CD4-positive, alpha-beta memory T cell (primary cell): Measurements from ENCODE around the gene MFSD1. TPM values are rescaled to one million over a fixed set of nuclear protein-coding genes. Genes with fewer than 3 reads are reported as not detected.

Experiments
- CTCF ChIA-PET: fragments of 350-600 bp; sonication (Branson Sonifier 250); formaldehyde crosslinking; loops from one replicate; lab custom pipeline; 2021; ENCODE audit warnings: inconsistent platforms; ENCODE audit not compliant: partially characterized antibody; lab: Charles Lee
- POLR2A ChIA-PET: fragments of 350-600 bp; sonication (Branson Sonifier 250); formaldehyde crosslinking; loops from one replicate; lab custom pipeline; 2021; ENCODE audit not compliant: partially characterized antibody; lab: Charles Lee
- DNase-seq, 5 donors: peaks; one replicate each; pipeline versions ENCODE4 v3.0.0 to v3.0.0-alpha.2; 2020 to 2022; ENCODE audit warnings: mixed read lengths in 1 of 5
- H3K27ac ChIP-seq: one replicate; pipeline ENCODE4 v1.7.0; 2013; ENCODE audit warnings: low read depth, low read length
- H3K27me3 ChIP-seq: 2 replicates; pipeline ENCODE4 v1.7.0; 2013; ENCODE audit warnings: mild to moderate bottlenecking, low read length, moderate library complexity; ENCODE audit not compliant: insufficient read depth
- H3K36me3 ChIP-seq: 2 replicates; pipeline ENCODE4 v1.7.0; 2013; ENCODE audit warnings: mild to moderate bottlenecking, low read length, moderate library complexity; ENCODE audit not compliant: insufficient read depth
- H3K4me1 ChIP-seq: 2 replicates; pipeline ENCODE4 v1.7.0; 2013; ENCODE audit warnings: mild to moderate bottlenecking, low read length, moderate library complexity; ENCODE audit not compliant: insufficient read depth
- H3K4me3 ChIP-seq, 2 donors: one replicate each; pipeline ENCODE4 v1.7.0; 2013; ENCODE audit warnings: low read length in 2 of 2, mild to moderate bottlenecking in 1 of 2
- H3K9me3 ChIP-seq, 2 donors: one replicate each; pipeline ENCODE4 v1.7.0; 2013; ENCODE audit warnings: low read length in 2 of 2, control low read depth in 1 of 2; ENCODE audit not compliant: control insufficient read depth in 1 of 2
- H3K27ac Mint-ChIP-seq, 7 donors: one replicate each; pipeline ENCODE4 v1.8.0; 2020 to 2021; ENCODE audit warnings: mixed read lengths in 7 of 7, mild to moderate bottlenecking in 6 of 7, inconsistent platforms in 3 of 7, moderate library complexity in 3 of 7
- H3K27me3 Mint-ChIP-seq, 2 donors: one replicate each; pipeline ENCODE4 v1.8.0; 2020 to 2021; ENCODE audit warnings: mixed read lengths in 2 of 2
- H3K36me3 Mint-ChIP-seq, 2 donors: one replicate each; pipeline ENCODE4 v1.8.0; 2020 to 2021; ENCODE audit warnings: mixed read lengths in 2 of 2, inconsistent platforms in 1 of 2, mild to moderate bottlenecking in 1 of 2
- H3K4me1 Mint-ChIP-seq, 4 donors: one replicate each; pipeline ENCODE4 v1.8.0; 2020 to 2021; ENCODE audit warnings: mixed read lengths in 4 of 4, mild to moderate bottlenecking in 1 of 4
- H3K4me3 Mint-ChIP-seq, 8 donors: one replicate each; pipeline ENCODE4 v1.8.0; 2020 to 2021; ENCODE audit warnings: mixed read lengths in 8 of 8, mild to moderate bottlenecking in 7 of 8, moderate library complexity in 6 of 8, inconsistent platforms in 3 of 8
- H3K9me3 Mint-ChIP-seq, 8 donors: one replicate each; pipeline ENCODE4 v1.8.0; 2020 to 2021; ENCODE audit warnings: mixed read lengths in 8 of 8, mild to moderate bottlenecking in 5 of 8, inconsistent platforms in 3 of 8, moderate library complexity in 1 of 8
- intact Hi-C: fragments of 100-400 bp; cut with micrococcal nuclease; formaldehyde crosslinking; loops from one replicate; pipeline ENCODE4 v1.15.1; 2023
- polyA plus RNA-seq, 2 donors: library from polyadenylated mRNA; unstranded; fragments of 300-500 nt; fragmentation: Illumina TruSeq; gene quantifications; one replicate each; pipeline ENCODE4 v1.2.3, GENCODE V29; 2021
- total RNA-seq, 2 experiments: library from RNA; stranded (reverse); gene quantifications; one replicate each; pipeline ENCODE4 v1.2.3, GENCODE V29; 2021

MFSD1 gene
- total and polyA plus RNA-seq, 4 experiments from 2014 or later: 31.7 to 75.0 (median 42.6) TPM

DNA sequence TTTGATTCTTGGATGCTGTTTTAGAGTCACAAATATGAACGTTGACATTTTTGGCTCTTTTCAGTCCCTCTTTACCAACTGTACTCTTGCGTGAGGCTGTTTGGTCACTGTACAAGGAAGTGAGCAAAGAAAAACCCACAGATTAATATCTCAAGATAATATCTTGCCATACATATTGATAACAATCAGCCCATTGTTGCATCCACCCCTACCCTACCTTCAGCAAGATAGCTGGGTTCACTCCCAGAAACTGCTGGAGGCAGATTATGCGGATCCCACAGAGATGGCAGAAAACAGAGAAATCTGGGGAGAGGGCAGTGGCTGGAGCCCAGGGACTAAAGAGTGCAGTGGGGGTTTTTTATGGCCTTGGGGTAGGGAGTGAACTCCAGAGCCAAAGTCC is 29.9 kb upstream of the MFSD1 start:
- intact Hi-C loops: no loop called here
- H3K27ac ChIP-seq: no peak overlapping the region
- POLR2A ChIA-PET: no interaction called here
- DNase-seq: no peak
- no peaks in the 10 kb centered on the region for H3K27me3 ChIP-seq
- no peaks in the 10 kb centered on the region for H3K9me3 ChIP-seq
- CTCF ChIA-PET: interaction anchor here (1.1 to 1.2 kb wide), 2 partner anchors 8 to 44 kb away, joined by 4 to 5 read pairs; no protein-coding TSS in a partner anchor
- H3K4me1 ChIP-seq: no peaks in the 10 kb centered on the region
- Mint-ChIP-seq H3K36me3 (peaks cover 0 to 6% of the 10 kb centered on the region in 2 donors), H3K9me3 (no peaks in the 10 kb centered on the region), H3K4me3 (no peak overlapping the region), H3K27me3 (no peaks in the 10 kb centered on the region), H3K27ac (peak overlapping the region in 1 of 7 donors; percentile 40), H3K4me1 (peaks cover 0 to 6% (median 5%) of the 10 kb centered on the region in 4 donors)
- no peak overlapping the region for H3K4me3 ChIP-seq
- H3K36me3 ChIP-seq: no peaks in the 10 kb centered on the region

DNA sequence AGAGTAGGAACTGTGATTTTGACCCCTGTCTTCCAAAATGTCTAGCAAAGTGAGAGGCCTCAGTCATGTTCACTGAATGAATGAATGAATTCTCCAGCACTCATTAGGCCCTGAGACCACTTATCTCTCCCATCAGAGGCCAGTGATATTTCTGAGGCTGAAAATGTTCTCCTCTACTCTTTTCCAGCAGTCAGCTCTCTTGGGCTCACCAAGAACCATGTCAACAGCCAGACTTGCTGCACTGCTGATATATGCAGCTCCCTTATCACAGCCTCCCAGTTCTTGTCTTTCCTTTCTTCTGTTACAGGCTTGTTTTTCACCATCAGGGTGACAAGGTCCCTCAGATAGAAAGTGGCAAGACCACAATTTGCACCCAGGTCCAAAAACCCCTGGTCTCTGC is 28.7 kb upstream of the MFSD1 start:
- Histone ChIP-seq H3K27ac (no peak overlapping the region), H3K9me3 (no peaks in the 10 kb centered on the region), H3K27me3 (no peaks in the 10 kb centered on the region), H3K4me3 (no peak overlapping the region), H3K4me1 (no peaks in the 10 kb centered on the region), H3K36me3 (no peaks in the 10 kb centered on the region)
- DNase-seq: no peak
- H3K36me3 Mint-ChIP-seq: peaks cover 0 to 6% of the 10 kb centered on the region in 2 donors
- H3K9me3 Mint-ChIP-seq: no peaks in the 10 kb centered on the region
- intact Hi-C loops: no loop called here
- ChIA-PET POLR2A (no interaction called here), CTCF (interaction anchor here (1.6 kb wide), 1 partner anchor 18 kb away, joined by 4 read pairs; no protein-coding TSS in a partner anchor)
- peaks cover 0 to 6% (median 5%) of the 10 kb centered on the region in 4 donors for H3K4me1 Mint-ChIP-seq
- no peak overlapping the region for H3K27ac Mint-ChIP-seq
- H3K27me3 Mint-ChIP-seq: no peaks in the 10 kb centered on the region
- H3K4me3 Mint-ChIP-seq: no peak overlapping the region

DNA sequence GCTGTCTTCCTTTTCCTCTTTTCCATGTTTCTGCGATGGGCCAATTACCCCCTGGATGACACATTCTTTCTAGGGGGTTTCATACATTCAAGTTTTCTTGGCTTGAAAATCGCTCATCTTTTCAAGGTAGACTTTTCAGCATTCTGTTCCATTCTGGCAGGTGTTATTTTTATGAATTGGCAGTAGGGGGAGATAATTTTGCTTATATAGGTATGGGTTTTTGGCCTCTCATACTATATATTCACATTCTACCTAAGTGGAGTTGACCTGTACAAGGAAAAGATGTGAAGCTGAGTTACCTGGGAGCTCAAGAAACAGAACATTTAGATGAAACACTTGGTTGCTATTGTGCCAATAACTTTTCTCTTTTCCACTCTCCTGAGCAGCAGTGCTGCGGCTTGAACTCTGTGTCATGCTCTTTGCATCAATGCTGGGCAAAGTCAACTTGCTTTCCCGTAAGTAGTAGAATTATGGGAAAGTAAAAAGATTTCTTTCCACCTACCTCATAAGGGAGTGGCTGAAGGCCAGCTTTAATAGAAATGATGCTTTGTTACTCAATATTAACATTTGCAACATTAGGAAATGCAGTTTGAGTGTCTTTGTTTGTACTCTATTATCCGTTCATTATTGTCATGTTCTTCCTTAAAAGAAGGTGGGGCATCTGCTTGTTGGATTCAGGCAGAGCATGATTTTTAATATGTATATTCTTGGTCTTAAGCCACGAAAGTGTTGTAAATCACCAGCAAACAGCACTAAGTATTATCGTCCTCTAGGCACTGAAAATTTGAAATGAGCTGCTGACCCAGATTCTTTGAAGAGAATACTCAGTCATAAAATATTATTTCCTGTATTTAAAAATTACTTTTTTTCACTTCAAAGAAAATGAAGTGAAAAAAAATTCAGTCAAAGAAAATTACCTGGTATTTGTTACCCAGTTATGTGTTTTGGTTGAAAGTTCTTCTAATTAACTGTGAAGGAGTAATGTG is 27.7 kb upstream of the MFSD1 start:
- H3K4me3 Mint-ChIP-seq: no peak overlapping the region
- H3K36me3 Mint-ChIP-seq: peaks cover 0 to 6% of the 10 kb centered on the region in 2 donors
- no peaks in the 10 kb centered on the region for H3K9me3 ChIP-seq
- H3K36me3 ChIP-seq: no peaks in the 10 kb centered on the region
- no peaks in the 10 kb centered on the region for H3K27me3 Mint-ChIP-seq
- intact Hi-C loops: no loop called here
- H3K27ac ChIP-seq: no peak overlapping the region
- H3K27me3 ChIP-seq: no peaks in the 10 kb centered on the region
- ChIA-PET CTCF (interaction anchor here (1.6 kb wide), 1 partner anchor 17 kb away, joined by 4 read pairs; no protein-coding TSS in a partner anchor), POLR2A (no interaction called here)
- no peak for DNase-seq
- no peak overlapping the region for H3K4me3 ChIP-seq
- H3K4me1 ChIP-seq: no peaks in the 10 kb centered on the region
- H3K27ac Mint-ChIP-seq: no peak overlapping the region
- peaks cover 0 to 6% (median 5%) of the 10 kb centered on the region in 4 donors for H3K4me1 Mint-ChIP-seq
- H3K9me3 Mint-ChIP-seq: no peaks in the 10 kb centered on the region

DNA sequence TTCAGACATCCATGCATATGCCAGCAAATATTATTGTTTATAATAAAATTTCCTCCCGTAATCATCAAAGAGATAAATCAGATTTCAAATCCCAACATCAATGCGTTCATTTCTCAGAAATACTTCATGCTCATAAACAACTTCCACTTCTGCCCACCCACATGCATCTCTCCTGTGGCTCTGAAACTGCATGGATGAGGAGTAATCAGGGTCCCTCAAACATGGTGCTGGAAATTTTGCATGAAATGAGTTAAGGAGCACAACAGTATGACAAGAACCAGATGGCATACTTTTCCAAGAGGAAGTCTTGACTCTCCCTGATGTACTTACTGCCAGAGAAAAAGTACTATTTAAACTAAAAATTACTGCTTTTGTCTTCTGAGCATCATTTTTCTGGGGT is 26.9 kb upstream of the MFSD1 start:
- H3K27me3 Mint-ChIP-seq: no peaks in the 10 kb centered on the region
- Histone ChIP-seq H3K36me3 (no peaks in the 10 kb centered on the region), H3K27me3 (no peaks in the 10 kb centered on the region), H3K4me3 (no peak overlapping the region), H3K9me3 (no peaks in the 10 kb centered on the region), H3K27ac (no peak overlapping the region), H3K4me1 (no peaks in the 10 kb centered on the region)
- DNase-seq: no peak
- H3K36me3 Mint-ChIP-seq: peaks cover 0 to 9% of the 10 kb centered on the region in 2 donors
- no peaks in the 10 kb centered on the region for H3K9me3 Mint-ChIP-seq
- ChIA-PET CTCF (no interaction called here), POLR2A (no interaction called here)
- H3K4me3 Mint-ChIP-seq: no peak overlapping the region
- H3K4me1 Mint-ChIP-seq: peaks cover 0 to 6% (median 5%) of the 10 kb centered on the region in 4 donors
- H3K27ac Mint-ChIP-seq: no peak overlapping the region
- intact Hi-C loops: no loop called here

DNA sequence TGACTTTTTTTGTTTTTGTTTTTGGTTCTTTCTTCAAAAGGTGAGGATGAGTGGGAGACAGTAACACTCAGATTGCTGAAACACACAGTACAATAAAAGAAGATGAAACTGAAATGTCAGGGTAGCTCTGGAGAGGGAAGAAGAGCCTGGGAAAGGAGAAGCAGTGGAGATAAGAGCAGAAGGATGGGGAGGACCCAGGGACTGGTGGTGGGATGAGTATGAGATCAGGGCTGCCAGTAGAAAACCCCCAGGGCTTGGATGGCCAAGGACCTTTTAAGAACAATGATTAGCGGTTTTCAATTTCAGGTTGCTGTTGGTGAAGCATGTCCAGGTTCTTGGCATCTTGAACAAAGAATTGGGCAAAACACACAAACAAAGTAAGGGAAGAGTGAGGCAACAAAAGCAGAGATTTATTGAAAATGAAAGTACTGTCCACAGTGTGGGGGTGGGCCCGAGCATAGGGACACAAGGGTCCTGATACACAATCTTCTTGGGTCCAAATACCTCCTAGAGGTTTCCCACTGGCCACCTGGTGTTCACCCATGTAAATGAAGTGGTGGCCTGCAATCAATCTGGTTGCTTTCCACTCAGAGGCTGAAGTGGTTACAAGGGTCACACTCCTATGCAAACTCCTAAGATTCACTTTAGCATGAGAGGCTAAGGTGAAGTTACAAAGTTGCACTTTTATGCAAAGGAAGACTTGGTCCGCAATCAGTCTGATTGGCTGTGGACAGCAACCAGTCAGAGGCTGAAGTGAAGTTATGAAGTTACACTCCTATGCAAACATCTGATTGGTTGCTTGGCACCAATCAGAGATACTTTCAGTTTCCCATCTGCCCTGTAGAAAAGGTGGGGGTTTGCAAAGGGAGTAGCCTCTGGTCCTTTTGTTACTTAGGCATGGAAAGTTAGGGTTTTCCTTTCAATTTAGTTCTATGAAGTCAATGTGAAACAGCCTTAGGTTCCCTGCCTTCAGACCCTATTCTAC is 26.1 kb upstream of the MFSD1 start:
- CTCF ChIA-PET: no interaction called here
- Mint-ChIP-seq H3K9me3 (no peaks in the 10 kb centered on the region), H3K4me1 (peaks cover 0 to 6% (median 5%) of the 10 kb centered on the region in 4 donors), H3K27me3 (no peaks in the 10 kb centered on the region), H3K4me3 (no peak overlapping the region), H3K27ac (peak overlapping the region in 1 of 7 donors; percentile 13), H3K36me3 (peaks cover 0 to 7% of the 10 kb centered on the region in 2 donors)
- Histone ChIP-seq H3K27ac (no peak overlapping the region), H3K36me3 (no peaks in the 10 kb centered on the region), H3K27me3 (no peaks in the 10 kb centered on the region), H3K4me1 (no peaks in the 10 kb centered on the region), H3K9me3 (no peaks in the 10 kb centered on the region), H3K4me3 (no peak overlapping the region)
- DNase-seq: no peak
- intact Hi-C loops: no loop called here
- POLR2A ChIA-PET: no interaction called here

DNA sequence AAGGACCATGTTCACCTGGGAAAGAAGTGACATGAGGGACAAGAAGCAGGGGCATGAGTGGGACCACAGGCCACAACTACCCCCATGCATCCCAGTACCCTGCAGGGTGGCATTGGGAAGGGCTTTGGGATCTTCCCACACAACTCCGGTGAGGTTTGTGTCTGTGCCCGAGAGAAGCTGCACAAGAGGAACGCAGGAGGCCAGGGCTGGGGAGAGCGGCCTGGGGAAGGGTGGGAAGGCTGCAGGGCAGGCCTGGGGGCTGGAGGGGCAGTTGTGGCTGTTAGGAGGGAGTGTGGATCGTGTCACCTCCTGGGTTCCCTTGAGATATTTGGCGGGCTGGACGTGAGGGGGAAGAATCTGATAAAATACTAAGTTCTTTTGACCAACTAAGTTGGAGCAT is 25.3 kb upstream of the MFSD1 start:
- peaks cover 0 to 7% of the 10 kb centered on the region in 2 donors for H3K36me3 Mint-ChIP-seq
- H3K4me1 ChIP-seq: no peaks in the 10 kb centered on the region
- ChIA-PET CTCF (interaction anchor here (0.7 to 1.5 kb wide), 2 partner anchors 17 to 118 kb away, joined by 3 to 4 read pairs; no protein-coding TSS in a partner anchor), POLR2A (no interaction called here)
- no peak overlapping the region for H3K4me3 ChIP-seq
- no peaks in the 10 kb centered on the region for H3K9me3 Mint-ChIP-seq
- peak overlapping the region in 2 of 7 donors; percentile 16 to 43 for H3K27ac Mint-ChIP-seq
- H3K27me3 ChIP-seq: no peaks in the 10 kb centered on the region
- no peak overlapping the region for H3K4me3 Mint-ChIP-seq
- peaks cover 0 to 6% (median 5%) of the 10 kb centered on the region in 4 donors for H3K4me1 Mint-ChIP-seq
- DNase-seq: no peak
- no peaks in the 10 kb centered on the region for H3K36me3 ChIP-seq
- H3K27me3 Mint-ChIP-seq: peaks cover 0 to 1% of the 10 kb centered on the region in 2 donors
- H3K27ac ChIP-seq: no peak overlapping the region
- intact Hi-C loops: no loop called here
- H3K9me3 ChIP-seq: no peaks in the 10 kb centered on the region
